NCI-H1417 (cell line): ENCODE data around the gene MCF2L.

Experiments
- DNase-seq, 3 experiments: peaks; one replicate each; lab custom pipeline; 2025; lab: John Stamatoyannopoulos, UW

Gene MCF2L

GRCh38 chr13:112968910-112969691 lies at the start of gene MCF2L:
Gene MCF2L (plus strand): TSS chr13:112969214. CDS start chr13:112969380, 166 bp downstream.
- peak; percentile 90 to 92 (median 90) for DNase-seq

GRCh38 chr13:112923962-112924361 lies 45.1 kb upstream of the MCF2L start:
- DNase-seq = no peak

- no peak for DNase-seq
Measured at GRCh38 chr13:112924365-112924764, 44.6 kb upstream of the MCF2L start.

- DNase-seq = no peak
Measured at GRCh38 chr13:112926003-112926402, 43.0 kb upstream of the MCF2L start.

GRCh38 chr13:112926993-112927392 lies 42.0 kb upstream of the MCF2L start:
- DNase-seq = no peak

- no peak for DNase-seq
Measured at GRCh38 chr13:112928020-112928971, 40.7 kb upstream of the MCF2L start.

GRCh38 chr13:112928972-112929782 lies 39.8 kb upstream of the MCF2L start:
- peak; percentile 80 to 97 (median 89) for DNase-seq

- DNase-seq = no peak
Measured at GRCh38 chr13:112929783-112930055, 39.3 kb upstream of the MCF2L start.

- no peak for DNase-seq
Measured at GRCh38 chr13:112930192-112930591, 38.8 kb upstream of the MCF2L start.

GRCh38 chr13:112931028-112931934 lies 37.7 kb upstream of the MCF2L start:
- DNase-seq = peak; percentile 93 to 98 (median 97)

GRCh38 chr13:112932971-112933370 lies 36.0 kb upstream of the MCF2L start:
- DNase-seq = no peak

GRCh38 chr13:112933649-112934048 lies 35.4 kb upstream of the MCF2L start:
- no peak for DNase-seq

- DNase-seq = no peak
Measured at GRCh38 chr13:112934078-112934477, 34.9 kb upstream of the MCF2L start.

GRCh38 chr13:112938680-112939079 lies 30.3 kb upstream of the MCF2L start:
- no peak for DNase-seq

- DNase-seq = peak in 2 of 3 experiments; percentile 36 to 54
Measured at GRCh38 chr13:112940236-112940635, 28.8 kb upstream of the MCF2L start.

- peak in 2 of 3 experiments; percentile 17 to 27 for DNase-seq
Measured at GRCh38 chr13:112941349-112941748, 27.7 kb upstream of the MCF2L start.

GRCh38 chr13:112941765-112942164 lies 27.2 kb upstream of the MCF2L start:
- DNase-seq = peak in 2 of 3 experiments; percentile 13 to 24

GRCh38 chr13:112942689-112943308 lies 26.2 kb upstream of the MCF2L start:
- DNase-seq = peak; percentile 98 to 100 (median 100)

- peak; percentile 83 to 93 (median 85) for DNase-seq
Measured at GRCh38 chr13:112943309-112944125, 25.5 kb upstream of the MCF2L start.

- no peak for DNase-seq
Measured at GRCh38 chr13:112947796-112948195, 21.2 kb upstream of the MCF2L start.
